Fibroblast of upper back skin (primary cell): ENCODE data around the gene PCOLCE2.
A peak's percentile ranks its signal among the peaks of the same experiment; 100 is the strongest.

Experiments used
- DNase-seq: peaks from one replicate; pipeline ENCODE4 v3.0.0-alpha.2; 2013

Gene PCOLCE2, protein sequence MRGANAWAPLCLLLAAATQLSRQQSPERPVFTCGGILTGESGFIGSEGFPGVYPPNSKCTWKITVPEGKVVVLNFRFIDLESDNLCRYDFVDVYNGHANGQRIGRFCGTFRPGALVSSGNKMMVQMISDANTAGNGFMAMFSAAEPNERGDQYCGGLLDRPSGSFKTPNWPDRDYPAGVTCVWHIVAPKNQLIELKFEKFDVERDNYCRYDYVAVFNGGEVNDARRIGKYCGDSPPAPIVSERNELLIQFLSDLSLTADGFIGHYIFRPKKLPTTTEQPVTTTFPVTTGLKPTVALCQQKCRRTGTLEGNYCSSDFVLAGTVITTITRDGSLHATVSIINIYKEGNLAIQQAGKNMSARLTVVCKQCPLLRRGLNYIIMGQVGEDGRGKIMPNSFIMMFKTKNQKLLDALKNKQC

GRCh38 chr3:142888481-142889211 lies at the start of gene PCOLCE2:
TSS of gene PCOLCE2 (minus strand) at chr3:142889083. CDS start at chr3:142888896, 187 bp downstream.
- DNase-seq, result peak; percentile 21

- no peak for DNase-seq
These were observed 47.1 kb upstream of the PCOLCE2 start for GRCh38 chr3:142935963-142936362.

- DNase-seq, result no peak
These were observed 46.0 kb upstream of the PCOLCE2 start for GRCh38 chr3:142934887-142935269.

DNA sequence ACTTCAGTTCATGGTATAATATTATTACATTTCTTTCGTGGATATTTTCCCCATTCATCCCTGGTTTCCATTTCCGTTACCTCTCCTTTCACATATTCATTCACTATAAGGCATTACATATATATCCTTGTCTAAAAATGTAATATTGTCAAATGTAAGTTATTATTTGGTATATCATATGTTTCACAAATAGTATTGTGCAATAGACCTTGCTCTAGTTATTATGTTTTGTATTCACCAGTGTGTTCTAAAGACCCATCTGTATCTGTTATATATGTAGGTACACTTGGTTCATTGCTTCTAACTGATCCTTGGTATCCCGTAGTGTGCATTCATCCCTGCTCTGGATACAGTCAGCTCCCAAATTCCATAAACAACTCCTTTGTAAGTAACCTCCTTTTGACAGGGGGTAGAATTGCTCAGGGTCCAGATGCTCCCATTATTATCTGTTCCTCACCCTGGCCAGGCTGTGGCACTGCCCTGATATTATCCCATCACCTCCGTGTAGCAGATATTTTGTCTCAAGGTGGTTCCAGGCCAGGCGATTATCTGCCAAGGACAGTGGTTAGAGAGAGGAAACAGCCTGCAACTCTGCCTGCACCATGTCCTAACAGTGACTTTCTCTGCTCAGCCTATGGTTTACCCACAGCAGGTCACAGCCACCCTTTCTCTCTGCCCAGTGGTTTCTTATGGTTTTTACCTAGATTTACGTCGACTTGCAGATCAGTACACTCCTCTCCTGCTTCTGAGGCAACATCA lies 45.4 kb upstream of the PCOLCE2 start:
- DNase-seq, result no peak

DNA sequence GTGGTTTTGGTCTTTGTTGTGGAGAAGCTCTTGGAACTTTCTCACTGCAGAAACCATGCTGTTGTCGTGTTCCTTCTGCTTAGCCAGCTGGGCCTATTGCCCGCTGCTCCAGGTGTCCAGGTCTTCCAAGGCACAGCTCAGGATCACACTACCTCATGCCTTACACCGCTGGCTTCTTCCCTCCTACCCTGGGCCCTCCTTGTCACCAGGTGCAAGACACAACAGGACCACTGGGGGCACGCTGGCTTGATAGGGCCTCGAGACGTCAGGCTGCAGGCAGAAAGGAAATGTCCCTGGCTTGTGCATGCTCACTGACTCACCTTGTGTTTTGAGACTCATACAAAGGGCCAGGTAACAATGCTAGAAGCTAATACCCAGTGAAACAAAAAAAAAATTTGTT lies 42.3 kb upstream of the PCOLCE2 start:
- no peak for DNase-seq

- no peak for DNase-seq
These were observed 41.6 kb upstream of the PCOLCE2 start for GRCh38 chr3:142930463-142930862.

- DNase-seq, result no peak
These were observed 41.0 kb upstream of the PCOLCE2 start for GRCh38 chr3:142929890-142930289.

GRCh38 chr3:142929109-142929508 lies 40.2 kb upstream of the PCOLCE2 start:
- peak; percentile 20 for DNase-seq

- DNase-seq, result no peak
These were observed 37.6 kb upstream of the PCOLCE2 start for GRCh38 chr3:142926368-142926944.

DNA sequence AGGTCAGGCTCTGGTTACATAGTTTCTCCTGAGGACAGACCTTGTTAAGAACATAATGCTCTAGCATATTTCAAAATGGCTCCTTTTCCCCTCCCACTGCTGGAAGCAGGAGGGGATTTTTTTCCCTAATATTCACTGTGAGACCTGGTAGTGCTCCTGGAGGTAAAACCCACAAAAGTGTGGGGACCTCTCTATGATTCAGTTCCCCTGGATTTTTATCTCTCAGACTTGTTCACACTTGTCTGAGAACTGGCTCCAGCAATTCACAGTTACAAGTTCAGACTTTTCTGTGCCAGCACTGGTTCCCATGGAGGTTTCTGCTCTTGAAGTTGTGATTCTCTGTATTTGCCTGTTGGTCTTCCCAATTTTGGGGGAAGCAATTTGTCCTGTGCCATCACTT lies 36.3 kb upstream of the PCOLCE2 start:
- DNase-seq, result no peak

- DNase-seq, result no peak
These were observed 34.8 kb upstream of the PCOLCE2 start for GRCh38 chr3:142923694-142924093.

GRCh38 chr3:142916605-142917004 lies 27.7 kb upstream of the PCOLCE2 start:
- DNase-seq, result no peak

DNA sequence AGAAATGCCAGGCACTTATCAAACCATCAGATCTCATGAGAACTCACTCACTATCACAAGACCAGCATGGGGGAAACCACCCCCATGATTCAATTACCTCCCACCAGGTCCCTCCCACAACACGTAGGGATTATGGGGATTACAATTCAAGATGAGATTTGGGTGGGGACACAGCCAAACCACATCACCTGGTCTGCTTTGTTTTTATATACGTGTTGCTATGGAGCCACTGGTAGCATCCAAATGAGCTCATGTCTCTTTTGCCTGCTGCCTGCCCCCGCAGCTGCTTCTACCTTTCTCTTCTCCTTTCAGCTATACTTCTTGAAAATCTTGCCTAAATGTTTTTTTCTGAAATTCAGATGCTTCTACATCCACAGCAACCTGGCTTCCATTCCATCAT lies 26.8 kb upstream of the PCOLCE2 start:
- DNase-seq, result no peak

- no peak for DNase-seq
These were observed 25.5 kb upstream of the PCOLCE2 start for GRCh38 chr3:142914286-142914811.

- no peak for DNase-seq
These were observed 24.5 kb upstream of the PCOLCE2 start for GRCh38 chr3:142913432-142913831.

- no peak for DNase-seq
These were observed 23.7 kb upstream of the PCOLCE2 start for GRCh38 chr3:142912402-142913172.

DNA sequence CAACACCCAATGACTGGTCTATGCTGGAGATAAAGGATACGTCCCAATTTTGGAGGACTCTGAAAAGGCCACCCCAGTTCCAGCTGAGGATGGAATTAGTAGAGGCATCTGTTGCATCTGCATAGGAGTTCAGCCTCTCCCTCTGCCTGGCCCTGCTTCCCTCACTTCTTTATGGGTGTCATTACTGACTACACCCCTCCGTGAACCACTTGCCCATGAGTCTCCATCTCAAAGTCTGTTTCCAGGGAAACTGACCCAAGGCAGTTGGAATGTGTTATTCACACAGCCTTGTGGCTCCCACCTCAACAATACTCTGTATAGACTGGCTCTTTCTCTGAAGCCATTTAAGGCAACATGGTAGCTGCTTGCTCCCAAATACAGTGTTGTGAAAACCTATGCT lies 21.4 kb upstream of the PCOLCE2 start:
- no peak for DNase-seq

GRCh38 chr3:142909282-142909681 lies 20.4 kb upstream of the PCOLCE2 start:
- DNase-seq, result no peak

- DNase-seq, result no peak
These were observed 19.1 kb upstream of the PCOLCE2 start for GRCh38 chr3:142907996-142908395.

DNA sequence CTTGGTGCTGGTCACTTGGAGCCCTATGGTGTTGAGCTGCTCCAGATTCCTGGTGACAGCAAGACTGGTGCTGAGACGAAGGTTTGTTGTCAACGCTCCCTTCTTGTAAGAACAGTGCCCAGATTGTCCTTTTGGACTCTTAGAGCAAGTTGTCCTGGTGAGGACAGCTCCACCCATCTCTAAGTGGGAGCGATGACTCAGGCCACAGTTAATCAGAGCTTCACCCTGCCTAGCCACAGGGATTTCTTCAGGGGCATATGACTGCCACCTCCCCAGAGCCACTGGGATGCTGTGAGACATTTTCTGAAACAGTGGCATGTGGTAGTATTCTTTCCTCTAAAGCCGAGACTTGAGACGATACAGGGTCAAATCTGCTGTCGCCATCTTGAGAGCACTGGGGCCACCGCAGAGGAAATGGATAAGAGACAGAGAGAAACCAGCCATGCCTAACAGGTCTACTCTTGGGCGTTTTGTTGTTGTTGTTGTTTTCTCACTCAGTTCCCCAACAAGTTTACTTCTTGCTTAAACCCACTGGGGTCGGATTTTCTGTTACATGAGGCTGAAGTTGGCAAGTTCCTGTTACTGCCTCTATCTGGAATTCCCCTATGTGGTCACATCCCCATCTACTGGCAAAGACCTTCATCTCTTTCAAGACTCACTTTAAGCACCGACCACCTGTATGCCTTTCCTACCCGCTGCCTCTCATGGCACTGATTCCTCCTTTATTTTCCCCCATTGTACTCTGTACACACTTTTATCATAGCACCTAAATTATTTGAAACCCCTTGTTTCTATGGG lies 16.0 kb upstream of the PCOLCE2 start:
- peak; percentile 25 for DNase-seq

GRCh38 chr3:142902356-142902755 lies 13.5 kb upstream of the PCOLCE2 start:
- DNase-seq, result no peak
